ENCODE data around the gene SFSWAP.
"Not testable (repeated sequence)": the region's sequence is repeated elsewhere in the genome, so short reads cannot be mapped to it uniquely, and the experiment has no call there.

SFSWAP gene

DNA sequence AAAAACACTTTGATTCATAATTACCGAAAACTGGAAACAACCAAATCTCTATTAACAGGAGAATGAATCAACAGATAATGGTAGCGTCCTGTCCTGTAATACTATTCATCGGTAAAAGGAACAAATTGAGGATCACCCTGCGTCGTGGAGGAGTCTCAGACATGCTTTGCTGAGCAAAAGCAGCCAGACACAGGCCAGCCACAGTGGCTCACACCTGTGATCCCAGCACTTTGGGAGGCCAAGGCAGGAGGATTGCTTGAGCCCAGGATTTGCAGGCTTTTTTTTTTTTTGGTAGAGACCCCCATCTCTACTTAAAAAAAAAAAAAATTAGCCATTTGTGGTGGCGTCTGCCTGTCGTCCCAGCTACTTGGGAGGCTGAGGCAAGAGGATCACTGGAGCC lies 83.2 kb downstream of the SFSWAP start:
- no peak for DNase-seq

DNA sequence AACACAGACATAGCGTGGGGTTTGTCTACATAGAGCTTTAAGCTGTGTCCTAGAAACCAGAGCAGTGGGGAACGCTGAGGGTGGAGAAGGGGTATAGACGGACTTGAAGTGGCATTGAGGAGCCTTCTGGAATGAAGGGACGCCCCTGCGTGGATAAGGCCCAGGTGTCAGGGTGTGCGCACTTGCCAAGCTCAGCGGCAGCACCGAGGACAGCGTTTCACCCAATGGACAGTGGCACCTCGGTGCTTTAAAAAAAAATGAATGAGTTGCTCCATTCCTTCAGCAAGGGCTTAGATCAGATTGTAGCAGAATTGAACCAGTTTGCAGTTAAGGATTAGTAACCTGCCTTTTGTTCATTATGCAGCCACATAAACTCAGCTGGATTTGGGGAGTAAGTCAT lies 83.7 kb downstream of the SFSWAP start:
- DNase-seq, result no peak

DNA sequence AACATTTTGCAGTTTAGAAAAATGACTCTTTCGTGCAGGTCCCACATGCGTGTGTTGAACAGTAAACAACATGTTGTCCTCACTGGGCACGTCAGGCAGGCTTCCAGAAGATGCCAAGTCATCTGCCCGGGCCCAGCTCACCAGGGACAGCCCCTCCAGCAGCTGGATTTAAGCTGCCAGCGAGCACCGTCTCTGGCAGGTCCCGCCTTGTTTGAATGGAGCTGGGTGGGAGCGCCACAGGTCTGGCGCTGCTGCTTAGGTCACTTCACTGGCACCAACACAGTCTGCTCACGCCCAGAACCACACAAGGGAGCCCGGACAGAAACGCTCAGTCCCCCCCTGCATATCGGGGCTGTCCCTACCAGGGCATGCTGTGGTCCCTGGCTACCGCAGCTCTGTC lies 84.2 kb downstream of the SFSWAP start:
- DNase-seq, result no peak

DNA sequence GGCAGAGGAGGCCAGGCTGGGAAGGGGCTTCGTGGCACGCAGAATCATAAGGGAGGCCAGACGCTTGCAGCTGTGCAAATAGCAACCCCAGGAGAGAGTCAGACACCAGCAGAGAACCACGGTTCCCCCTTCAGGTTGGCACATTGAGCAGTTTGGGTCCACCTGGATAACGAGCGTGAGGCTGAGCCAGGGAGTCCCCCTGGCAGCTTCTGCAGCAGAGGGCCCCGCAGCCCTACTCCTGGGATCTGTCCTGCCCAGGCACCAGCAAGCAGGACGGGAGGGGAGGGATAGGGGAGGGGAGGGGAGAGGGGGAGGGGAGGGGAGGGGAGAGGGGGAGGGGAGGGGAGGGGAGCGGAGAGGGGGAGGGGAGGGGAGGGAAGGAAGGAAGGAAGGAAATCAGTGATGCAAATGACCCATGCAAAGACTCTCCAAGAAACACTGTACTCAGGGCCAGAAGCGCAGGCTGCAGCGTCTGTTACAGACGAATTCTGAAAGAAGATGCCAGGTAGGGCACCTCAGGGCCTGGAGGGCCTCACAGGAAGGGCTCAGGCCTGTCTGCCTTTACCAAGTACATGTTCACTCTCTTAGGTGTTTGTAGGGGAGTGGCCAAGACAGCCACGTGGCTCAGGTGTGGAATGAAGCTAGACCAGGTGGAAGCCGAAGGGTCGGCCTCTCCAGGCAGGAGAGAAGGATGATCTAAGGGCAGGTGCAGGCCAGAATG lies 85.0 kb downstream of the SFSWAP start:
- DNase-seq, result peak; percentile 91

DNA sequence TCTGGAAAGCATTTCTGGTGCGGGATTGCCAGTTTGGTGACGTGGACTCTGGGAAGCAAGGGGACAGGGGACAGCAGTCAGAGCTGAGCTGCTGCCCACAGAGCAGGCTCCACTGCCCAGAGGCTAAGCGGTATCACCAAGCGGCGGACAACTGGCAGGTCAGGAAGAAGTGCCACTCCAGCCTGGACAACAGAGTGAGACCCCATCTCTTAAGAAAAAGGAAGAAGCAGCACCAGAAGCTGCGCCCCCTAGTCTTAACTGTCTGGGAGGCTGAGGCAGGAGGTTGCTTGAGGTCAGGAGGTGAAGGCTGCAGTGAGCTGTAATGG lies 85.5 kb downstream of the SFSWAP start:
- no peak for DNase-seq

DNA sequence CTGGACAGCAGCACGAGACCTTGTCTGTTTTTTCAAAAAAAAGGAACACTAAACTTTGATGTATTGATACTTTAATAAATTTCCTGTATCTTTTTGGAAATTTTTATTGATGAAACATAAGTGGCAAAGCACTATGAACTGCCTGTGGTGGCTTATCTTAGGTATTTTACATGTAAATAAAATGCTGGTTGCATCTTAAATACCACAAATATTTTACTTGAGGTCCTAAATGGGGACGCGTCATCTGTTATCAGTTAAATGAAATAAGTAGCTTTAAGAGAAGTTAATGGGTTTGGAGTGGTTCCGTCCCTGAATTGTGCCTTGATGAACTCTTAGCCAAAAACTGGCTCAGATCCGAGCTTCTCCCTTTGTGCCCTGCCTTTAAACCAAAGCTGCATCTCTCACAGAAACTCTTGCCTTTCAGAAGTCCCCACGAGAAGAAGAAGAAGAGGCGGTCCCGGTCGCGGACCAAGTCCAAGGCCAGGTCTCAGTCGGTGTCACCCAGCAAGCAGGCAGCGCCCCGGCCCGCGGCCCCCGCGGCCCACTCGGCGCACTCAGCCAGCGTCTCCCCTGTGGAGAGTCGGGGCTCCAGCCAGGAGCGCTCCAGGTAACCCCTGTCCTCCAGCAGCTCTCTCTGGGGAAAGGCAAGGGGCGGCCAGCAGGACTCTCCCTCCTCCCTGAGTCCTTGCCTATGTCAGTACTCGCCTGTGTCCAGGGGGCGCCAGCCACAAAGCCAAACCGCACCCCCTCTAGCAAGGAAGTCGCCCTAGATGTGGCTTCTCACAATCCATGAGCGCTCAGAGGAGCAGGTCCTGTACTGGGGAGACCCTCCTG lies 86.1 kb downstream of the SFSWAP start:
- no peak for DNase-seq

DNA sequence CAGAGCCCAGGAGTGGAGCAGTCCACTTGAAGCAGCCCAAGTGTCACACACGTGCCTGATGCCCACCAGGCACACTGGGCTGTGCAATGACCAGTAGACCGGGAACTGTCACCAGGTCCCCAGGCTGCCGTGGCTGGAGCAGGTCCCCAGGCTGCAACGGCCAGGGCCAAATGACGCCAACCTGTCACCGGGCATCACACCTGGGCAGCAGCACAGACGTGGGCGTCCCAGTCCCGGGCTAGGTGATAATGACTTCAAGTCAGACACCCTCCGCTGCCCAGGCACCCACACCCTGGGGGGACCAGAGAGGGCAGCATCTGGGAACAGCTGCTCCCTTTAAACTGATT lies 86.7 kb downstream of the SFSWAP start:
- DNase-seq, result no peak

DNA sequence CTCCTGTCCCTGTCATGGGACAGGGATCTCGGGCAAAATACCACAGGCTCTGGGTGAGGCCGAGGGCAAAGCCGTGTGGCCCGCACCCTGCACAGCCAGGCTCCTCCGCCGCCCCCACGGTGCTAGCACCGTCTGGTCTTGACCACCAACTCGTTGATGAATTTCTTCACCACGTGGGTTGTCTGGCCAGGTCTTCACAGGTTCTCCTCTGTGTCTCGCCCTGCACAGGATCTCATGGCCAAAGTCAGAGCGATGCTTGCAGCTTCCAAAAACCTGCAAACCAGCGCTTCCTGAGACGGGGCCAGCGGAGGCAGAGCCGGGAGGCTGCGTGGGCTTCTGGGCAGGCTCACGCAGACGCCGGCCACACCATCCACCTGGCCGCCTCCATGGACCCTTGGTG lies 88.3 kb downstream of the SFSWAP start:
- DNase-seq, result no peak

DNA sequence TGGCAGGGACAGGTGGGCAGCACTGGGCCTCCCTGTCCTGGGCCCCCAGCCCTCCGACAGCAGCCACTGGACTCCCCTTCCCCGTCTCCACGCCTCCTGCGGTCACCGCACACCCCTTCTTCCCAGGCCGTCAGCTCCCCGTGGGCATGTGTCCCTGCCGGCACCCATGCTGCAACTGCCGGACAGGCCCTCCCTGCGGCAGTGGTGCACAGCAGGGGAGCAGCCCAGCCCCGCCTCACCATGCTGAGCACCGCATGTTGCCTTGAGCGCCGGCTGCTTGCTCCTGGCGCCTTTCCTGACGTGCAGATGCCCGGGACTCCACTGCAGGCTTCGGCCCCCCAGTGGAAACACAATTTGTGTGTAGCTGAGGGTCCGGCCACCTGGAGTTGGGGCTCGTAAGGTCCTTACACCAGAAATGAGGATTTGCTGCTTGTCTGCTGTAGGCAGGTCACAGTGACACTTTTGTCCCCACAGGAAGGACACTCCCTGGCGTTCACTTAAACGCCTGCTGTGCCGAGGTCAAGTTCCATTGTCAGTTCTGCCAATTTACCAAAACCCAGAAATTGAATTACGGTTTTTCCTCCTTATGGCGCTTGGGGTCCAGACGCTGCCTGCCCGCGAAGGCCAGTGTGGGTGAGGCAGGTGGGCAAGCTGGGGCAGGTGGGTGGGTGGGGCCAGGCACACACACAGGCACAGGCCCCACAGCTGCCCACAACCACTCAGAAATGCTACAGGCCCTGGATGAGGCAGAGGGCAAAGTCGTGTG lies 89.1 kb downstream of the SFSWAP start:
- no peak for DNase-seq

DNA sequence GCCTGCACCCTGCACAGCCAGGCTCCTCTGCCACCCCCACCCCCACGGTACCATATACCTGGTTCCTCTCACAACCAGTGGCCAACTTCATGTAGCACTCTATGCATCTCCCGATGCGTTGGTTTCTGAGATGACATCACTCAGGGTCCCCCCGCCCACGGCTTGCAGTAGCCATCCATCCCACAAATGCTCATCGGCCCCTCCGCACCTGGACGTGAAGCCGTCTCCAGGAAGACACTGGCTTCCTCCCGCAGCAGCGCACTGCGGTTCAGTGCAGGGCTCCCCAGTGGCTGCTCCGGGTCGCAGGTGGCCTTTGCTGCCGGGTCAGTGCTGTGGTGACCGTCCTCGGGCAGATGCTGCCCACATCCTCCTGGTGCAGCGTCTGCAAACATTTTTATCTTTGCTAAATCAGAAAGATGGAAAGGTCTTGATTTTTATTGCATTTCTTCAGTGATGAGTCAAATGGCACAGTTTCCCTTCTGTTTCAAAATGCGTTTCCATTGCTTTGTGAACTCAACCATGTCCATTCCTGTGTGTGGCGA lies 89.8 kb downstream of the SFSWAP start:
- DNase-seq, result no peak

DNA sequence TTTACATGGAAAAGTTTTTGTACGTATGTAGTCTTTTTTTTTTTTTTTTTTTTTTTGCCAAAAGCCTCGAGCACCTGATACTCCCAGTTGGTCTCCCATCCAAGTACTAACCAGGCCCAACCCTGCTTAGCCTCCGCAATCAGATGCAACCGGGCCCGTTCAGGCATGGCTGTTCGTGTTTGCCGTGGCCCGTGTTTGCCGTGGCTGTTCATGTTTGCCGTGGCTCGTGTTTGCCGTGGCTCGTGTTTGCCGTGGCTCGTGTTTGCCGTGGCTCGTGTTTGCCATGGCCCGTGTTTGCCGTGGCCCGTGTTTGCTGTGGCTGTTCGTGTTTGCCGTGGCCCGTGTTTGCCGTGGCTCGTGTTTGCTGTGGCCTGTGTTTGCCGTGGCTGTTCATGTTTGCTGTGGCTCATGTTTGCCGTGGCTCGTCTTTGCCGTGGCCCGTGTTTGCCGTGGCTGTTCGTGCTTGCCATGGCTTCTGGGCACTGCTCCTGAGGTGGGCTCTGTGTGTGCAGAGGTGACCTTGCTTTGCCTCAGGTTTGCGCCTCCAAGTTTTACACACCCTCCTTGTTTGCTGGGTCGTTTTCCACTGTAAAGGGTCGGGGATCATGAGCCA lies 90.5 kb downstream of the SFSWAP start:
- DNase-seq, result no peak

DNA sequence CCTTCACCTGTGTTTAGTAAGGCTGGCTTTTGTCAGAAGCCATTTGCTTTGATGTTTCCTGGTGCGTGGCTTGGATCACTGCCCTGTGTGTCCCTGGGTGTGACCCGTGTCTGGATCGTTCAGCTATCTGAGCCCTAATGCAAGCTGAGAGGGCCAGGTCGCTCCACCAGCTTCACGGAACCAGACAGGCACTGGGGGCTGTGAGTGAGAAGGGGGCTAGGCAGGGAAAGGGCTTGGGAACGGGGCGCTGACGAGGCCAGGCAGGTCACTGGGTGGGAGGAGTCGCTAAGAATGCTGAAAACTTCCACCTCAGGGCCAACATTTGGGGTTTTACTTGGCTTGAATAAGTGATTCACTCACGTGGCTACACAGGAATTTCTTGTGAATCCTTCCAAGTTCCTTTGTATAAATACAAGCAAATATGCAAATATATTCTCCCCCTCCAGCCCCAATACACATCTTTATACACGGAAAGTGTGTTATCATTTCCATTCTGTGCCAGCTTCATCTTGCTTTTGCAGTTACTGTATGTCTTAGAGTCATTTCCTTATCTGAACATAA lies 93.2 kb downstream of the SFSWAP start:
- DNase-seq, result no peak

DNA sequence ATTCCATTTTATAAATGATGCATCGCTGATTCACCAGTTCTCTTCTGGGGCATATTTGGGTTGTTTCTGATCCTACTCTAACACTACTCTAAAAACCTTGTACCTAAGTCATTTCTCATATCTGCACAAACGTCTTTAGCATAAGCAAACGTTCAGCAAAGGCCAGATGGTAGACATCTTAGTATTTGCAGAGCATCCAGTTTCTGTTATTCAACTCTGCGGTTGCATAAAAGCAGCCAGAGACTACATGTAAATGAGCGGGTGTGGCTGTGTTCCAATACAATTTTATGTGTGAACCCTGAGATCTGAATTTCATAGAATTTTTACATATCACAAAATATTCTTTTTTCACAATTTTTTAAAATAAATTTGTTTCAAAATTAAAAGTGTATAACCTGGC lies 94.5 kb downstream of the SFSWAP start:
- no peak for DNase-seq

DNA sequence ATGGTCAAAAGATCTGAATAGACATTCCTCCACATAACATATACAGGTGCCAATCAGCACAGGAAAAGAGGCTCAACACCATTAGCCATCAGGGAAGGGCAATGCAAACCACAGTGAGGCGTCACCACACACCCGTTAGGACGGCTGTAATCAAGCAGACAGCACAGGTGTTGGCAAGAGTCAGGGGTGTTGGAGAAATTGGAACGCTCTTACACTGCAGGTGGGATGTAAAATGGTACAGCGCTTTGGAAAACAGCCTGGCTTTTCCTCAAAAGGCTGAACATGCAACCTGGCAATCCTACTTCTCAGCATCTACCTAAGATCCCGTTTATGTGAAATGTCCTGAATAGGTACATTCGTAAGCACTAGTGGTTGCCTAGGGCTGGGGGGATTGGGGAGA lies 95.8 kb downstream of the SFSWAP start:
- DNase-seq, result no peak

DNA sequence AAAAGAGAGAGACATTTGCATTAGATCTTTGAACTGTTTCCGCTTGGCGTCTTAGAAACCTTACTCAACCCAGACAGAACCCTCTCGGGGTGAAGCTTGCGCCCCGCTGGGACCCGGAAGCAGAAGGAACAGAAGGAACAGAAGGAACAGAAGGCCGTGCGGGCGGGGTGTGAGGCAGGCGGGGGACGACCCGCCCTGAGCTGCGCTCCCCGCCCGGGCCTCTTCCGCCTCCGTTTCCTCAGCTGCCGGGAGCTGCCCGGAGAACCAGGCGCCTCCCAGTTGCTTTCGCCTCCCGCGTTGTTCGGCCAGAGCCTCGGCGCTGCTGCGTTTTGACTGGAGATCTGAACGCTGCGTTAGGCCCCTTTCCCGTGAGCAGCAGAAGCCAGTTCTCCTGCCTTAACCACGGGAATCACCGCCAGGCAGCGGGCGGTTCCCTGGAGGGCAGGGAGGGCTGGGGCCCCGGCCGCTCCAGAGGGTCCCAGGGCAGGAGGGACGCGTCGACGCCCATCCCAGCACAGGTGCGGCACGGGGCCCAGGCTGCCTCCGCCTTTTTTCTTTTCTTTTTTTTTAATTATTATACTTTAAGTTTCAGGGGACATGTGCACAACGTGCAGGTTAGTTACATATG lies 98.0 kb downstream of the SFSWAP start:
- no peak for DNase-seq

DNA sequence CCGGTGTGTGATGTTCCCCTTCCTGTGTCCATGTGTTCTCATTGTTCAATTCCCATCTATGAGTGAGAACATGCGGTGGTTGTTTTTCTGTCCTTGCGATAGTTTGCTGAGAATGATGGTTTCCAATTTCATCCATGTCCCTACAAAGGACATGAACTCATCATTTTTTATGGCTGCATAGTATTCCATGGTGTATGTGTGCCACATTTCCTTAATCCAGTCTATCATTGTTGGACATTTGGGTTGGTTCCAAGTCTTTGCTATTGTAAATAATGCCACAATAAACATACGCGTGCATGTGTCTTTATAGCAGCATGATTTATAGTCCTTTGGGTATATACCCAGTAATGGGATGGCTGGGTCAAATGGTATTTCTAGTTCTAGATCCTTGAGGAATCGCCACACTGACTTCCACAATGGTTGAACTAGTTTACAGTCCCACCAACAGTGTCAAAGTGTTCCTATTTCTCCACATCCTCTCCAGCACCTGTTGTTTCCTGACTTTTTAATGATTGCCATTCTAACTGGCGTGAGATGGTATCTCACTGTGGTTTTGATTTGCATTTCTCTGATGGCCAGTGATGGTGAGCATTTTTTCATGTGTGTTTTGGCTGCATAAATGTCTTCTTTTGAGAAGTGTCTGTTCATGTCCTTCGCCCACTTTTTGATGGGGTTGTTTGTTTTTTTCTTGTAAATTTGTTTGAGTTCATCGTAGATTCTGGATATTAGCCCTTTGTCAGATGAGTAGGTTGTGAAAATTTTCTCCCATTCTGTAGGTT lies 98.8 kb downstream of the SFSWAP start:
- DNase-seq, result not testable (repeated sequence)

DNA sequence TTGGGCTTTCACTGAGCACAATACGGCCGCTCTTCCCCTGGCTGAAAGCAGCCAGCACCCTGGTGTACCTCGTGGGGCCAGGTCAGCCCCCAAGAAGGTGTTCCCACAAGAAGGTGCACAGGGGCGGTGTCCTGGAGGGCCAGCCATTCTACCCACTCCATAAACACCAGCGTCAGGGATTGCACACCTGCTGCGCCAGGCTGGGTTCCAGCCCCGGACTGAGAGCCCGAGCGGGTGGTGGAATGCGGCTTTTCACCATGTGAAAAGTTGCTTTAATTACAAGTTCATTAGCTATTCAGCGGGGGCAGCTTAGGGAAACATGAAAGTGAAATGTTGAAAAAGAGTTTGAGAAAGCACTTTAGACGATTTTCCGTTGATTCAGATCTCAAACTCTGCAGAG lies 99.8 kb downstream of the SFSWAP start:
- DNase-seq, result no peak

DNA sequence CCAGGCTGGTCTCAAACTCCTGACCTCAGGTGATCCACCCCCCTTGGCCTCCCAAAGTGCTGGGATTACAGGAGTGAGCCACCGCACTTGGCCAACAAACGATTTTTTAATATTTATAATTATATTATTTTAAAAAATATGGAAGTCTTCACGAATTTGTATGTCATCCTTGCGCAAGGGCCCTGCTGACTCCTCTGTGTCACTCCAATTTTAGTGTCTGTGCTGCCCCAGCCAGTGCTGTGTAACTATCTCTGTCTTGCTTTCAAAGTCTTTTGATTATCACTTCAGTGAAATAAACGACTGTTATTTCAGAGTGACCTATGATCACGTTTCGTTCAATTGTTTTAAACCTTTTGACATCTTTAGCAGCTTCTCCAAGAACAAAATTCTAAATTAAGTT lies 104.2 kb downstream of the SFSWAP start:
- DNase-seq, result no peak

DNA sequence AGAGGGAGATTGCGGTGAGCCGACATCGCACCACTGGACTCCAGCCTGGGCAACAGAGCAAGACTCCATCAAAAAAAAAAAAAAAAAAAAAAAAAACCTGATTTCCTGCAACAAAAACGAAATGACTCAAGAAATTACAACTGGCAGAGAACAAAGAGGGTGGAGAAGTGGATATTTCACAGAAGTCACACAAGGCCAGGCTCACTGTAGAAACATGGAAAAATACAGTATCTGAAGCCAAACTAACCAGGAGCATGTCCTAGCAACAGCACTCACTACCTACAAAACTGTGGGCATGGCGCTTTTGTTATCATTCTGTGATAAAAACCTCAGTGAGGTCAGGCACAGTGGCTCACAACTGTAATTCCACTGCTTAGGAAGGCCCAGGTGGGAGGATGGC lies 105.6 kb downstream of the SFSWAP start:
- DNase-seq, result no peak

DNA sequence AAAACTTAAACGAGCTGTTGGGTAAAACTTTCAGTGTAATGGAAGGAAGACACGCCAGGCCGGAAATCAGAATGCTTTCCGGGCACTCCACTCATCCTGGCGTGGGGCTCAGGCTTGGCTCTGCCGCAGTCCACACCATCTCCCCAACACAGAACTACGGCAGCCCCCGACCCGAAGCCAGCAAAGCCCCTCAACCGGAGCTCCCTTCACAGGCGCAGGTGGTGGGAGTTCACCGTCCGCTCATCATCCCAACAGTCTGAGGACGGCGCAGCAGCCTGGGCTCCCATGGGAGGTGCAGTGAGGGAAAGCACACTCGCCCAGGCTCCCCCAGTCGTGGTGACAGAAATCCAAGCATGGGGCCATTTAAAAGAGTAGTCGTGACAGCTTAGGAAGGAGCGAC lies 106.4 kb downstream of the SFSWAP start:
- no peak for DNase-seq

DNA sequence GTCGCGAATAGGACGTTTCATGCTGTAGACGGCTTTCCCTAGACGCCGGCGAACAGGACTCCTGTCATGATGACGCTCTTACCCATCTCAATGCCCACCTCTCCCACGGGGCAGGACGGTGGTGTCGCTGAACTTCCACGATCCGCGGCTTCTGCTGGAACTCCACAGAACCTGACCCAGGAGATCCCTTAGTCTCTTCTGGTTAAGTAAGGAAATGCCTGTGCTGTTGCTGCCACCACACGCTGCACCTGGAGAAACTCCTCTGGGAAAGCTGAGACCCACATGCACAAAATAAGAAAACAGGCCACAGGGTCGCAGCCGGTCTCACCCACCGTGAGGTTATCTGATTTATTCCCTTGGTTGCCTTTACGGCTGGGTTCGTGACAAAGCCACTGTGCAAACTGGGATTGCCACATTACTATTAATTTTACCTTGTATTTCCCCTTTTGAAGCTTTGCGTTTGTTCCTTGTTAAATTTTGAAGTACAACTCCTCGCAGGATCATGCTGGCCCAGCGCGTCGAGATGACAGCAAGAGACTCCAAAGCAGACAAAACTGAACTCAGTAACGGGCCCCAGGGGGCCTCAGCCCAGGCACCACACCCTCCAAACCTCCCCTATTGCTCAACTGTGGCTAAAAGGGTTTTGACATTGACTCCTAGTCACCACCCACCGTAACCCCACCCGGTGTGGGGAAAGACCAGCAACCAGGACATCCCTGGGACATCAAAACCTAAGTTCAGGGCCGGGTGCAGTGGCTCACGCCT lies 108.1 kb downstream of the SFSWAP start:
- peak; percentile 55 for DNase-seq
